Subcutaneous adipose tissue (tissue), 4 donors: Measurements from ENCODE around the gene ZNF519. TPM values are rescaled to one million over a fixed set of nuclear protein-coding genes. Genes with fewer than 3 reads are reported as not detected.

Experiments used
- CTCF ChIP-seq: fragments of 450-650 bp; IDR thresholded peaks from one replicate; pipeline ENCODE4 v1.5.1; 2016; ENCODE audit warnings: low read depth, mild to moderate bottlenecking, control low read depth, antibody characterized with exemption, moderate library complexity
- total RNA-seq, 4 donors: library from RNA; depleted of rRNA; stranded (reverse); fragments of >200 nt; gene quantifications; one replicate each; pipeline ENCODE4 v1.1.0, GENCODE V29; 2016

ZNF519 gene
- total RNA-seq, 4 donors from 2014 or later, result 4.0 to 17.8 (median 6.1) TPM

- no peak for TF ChIP-seq CTCF
Measured at GRCh38 chr18:14053661-14054060, 78.6 kb downstream of the ZNF519 start.

Other genes starting within 250 kb of the ZNF519 start
- not detected for gene MC2R, start 216.9 kb downstream of the ZNF519 start, total RNA-seq